HCT116 (cell line): ENCODE results near the gene RAB27A.

ENCODE experiments used
- CEBPB ChIP-seq: IDR thresholded peaks from 2 replicates; pipeline ENCODE4 v1.6.1; 2012; ENCODE audit warnings: low read depth
- CTCF ChIP-seq, 3 experiments: fragments of 200-600 bp in 1 of 3; sonication (generic) in 1 of 3; IDR thresholded peaks in 2 of 3; conservative IDR thresholded peaks in 1 of 3; 2 replicates each; pipeline ENCODE4 v1.5.1; 2012 to 2017; ENCODE audit warnings: low read depth in 2 of 3, low read length in 2 of 3, antibody characterized with exemption in 1 of 3, borderline replicate concordance in 1 of 3, control low read depth in 1 of 3, mild to moderate bottlenecking in 1 of 3, mixed read lengths in 1 of 3, mixed run types in 1 of 3, moderate library complexity in 1 of 3; ENCODE audit not compliant: insufficient read depth in 1 of 3
- EGR1 ChIP-seq: IDR thresholded peaks from 2 replicates; pipeline ENCODE4 v1.6.1; 2012; ENCODE audit warnings: low read depth
- EZH2 ChIP-seq: fragments of 200-600 bp; sonication (generic); IDR thresholded peaks from 2 replicates; pipeline ENCODE4 v1.6.1; 2017; ENCODE audit warnings: antibody characterized with exemption, mixed run types
- POLR2A ChIP-seq: IDR thresholded peaks from 2 replicates; pipeline ENCODE4 v1.7.0; 2011; ENCODE audit warnings: borderline replicate concordance; ENCODE audit not compliant: insufficient read depth, insufficient read length; ENCODE audit errors: extremely low read depth
- POLR2AphosphoS5 ChIP-seq: IDR thresholded peaks from 2 replicates; pipeline ENCODE4 v1.6.1; 2011; ENCODE audit warnings: mild to moderate bottlenecking, low read depth, low read length, moderate library complexity
- SP1 ChIP-seq: IDR thresholded peaks from 2 replicates; pipeline ENCODE4 v1.6.1; 2012; ENCODE audit warnings: low read depth
- SRF ChIP-seq: IDR thresholded peaks from 2 replicates; pipeline ENCODE4 v1.6.1; 2012; ENCODE audit warnings: low read depth
- TCF7L2 ChIP-seq: IDR thresholded peaks from 2 replicates; pipeline ENCODE4 v1.7.0; 2011; ENCODE audit warnings: borderline replicate concordance, inconsistent platforms; ENCODE audit not compliant: insufficient read depth, insufficient read length; ENCODE audit errors: extremely low read depth
- YY1 ChIP-seq: IDR thresholded peaks from 2 replicates; pipeline ENCODE4 v1.6.1; 2011; ENCODE audit warnings: low read length, low read depth, moderate library complexity, mild to moderate bottlenecking; ENCODE audit not compliant: insufficient replicate concordance; ENCODE audit errors: extremely low read depth
- ZNF274 ChIP-seq: fragments of 200-500 bp; sonication (Bioruptor generic); IDR thresholded peaks from 2 replicates; pipeline ENCODE4 v1.6.1; 2014; ENCODE audit warnings: mild to moderate bottlenecking, low read depth, low read length, inconsistent platforms

- TF ChIP-seq SRF, result no peak
- TF ChIP-seq CTCF (IDR thresholded peaks at IDR 0.05 in 2 of 3, conservative IDR thresholded peaks at IDR 0.05 in 1 of 3; ENCODE audit: borderline replicate concordance in 1 of 3, insufficient read depth in 1 of 3, low read depth in 2 of 3, low read length in 2 of 3), result no peak
- TF ChIP-seq POLR2AphosphoS5, result no peak
- no peak for TF ChIP-seq ZNF274
- no peak for TF ChIP-seq TCF7L2
- no peak for TF ChIP-seq CEBPB
- no peak for TF ChIP-seq YY1
- no peak for TF ChIP-seq EZH2
- TF ChIP-seq POLR2A, result no peak
- TF ChIP-seq EGR1, result no peak
- TF ChIP-seq SP1, result no peak
These were observed 33.2 kb downstream of the RAB27A start for GRCh38 chr15:55256281-55257011.
